Cardiac fibroblast (primary cell): Measurements from ENCODE around the gene NOP9.

Source experiments
- DNase-seq, 2 donors: peaks; one replicate each; pipeline versions ENCODE4 v3.0.0 to v3.0.0-alpha.2; 2010; ENCODE audit warnings: low read depth in 2 of 2
- H3K4me3 ChIP-seq, 2 donors: replicated peaks in 1 of 2; 1 replicate in 1 of 2; 2 replicates in 1 of 2; pipeline ENCODE4 v1.5.1; 2011; ENCODE audit warnings: low read depth in 2 of 2, low read length in 2 of 2, mild to moderate bottlenecking in 2 of 2, moderate library complexity in 1 of 2
- CTCF ChIP-seq: IDR thresholded peaks from one replicate; pipeline ENCODE4 v1.5.1; 2011; ENCODE audit warnings: low read depth, mild to moderate bottlenecking, low read length, inconsistent platforms

The NOP9 gene

DNA sequence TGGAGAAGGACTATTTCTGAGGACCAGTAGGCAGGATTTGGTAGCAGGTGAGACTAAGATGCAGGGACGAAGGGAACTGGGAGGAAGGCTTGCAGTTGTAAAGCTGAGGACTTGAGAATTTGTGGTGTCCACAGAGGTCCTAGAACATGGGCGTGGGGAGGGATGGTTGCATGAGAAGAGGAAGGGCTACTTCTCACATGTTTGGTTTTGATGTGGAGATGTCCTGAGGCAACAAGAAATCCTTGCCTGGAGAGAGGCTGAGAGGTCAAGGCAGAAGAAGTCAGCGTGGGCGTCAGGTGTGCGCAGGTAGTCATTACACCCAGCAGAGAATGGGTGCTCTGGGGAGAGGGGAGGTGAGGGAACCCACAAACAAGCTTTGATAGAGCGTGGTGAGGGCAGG, 22.6 kb upstream of the NOP9 start:
- H3K4me3 ChIP-seq, result no peak overlapping the region
- no peak for TF ChIP-seq CTCF
- no peak for DNase-seq

- no peak for DNase-seq
- H3K4me3 ChIP-seq, result no peak overlapping the region
- TF ChIP-seq CTCF, result no peak
Measured at GRCh38 chr14:24277606-24278321, 21.9 kb upstream of the NOP9 start.

- no peak for DNase-seq
- TF ChIP-seq CTCF, result no peak
- no peak overlapping the region for H3K4me3 ChIP-seq
Measured at GRCh38 chr14:24278424-24278823, 21.2 kb upstream of the NOP9 start.

GRCh38 chr14:24279301-24280186, 20.1 kb upstream of the NOP9 start:
- DNase-seq, result peak; percentile 19 to 20
- peak; percentile 7 for TF ChIP-seq CTCF
- no peak overlapping the region for H3K4me3 ChIP-seq

DNA sequence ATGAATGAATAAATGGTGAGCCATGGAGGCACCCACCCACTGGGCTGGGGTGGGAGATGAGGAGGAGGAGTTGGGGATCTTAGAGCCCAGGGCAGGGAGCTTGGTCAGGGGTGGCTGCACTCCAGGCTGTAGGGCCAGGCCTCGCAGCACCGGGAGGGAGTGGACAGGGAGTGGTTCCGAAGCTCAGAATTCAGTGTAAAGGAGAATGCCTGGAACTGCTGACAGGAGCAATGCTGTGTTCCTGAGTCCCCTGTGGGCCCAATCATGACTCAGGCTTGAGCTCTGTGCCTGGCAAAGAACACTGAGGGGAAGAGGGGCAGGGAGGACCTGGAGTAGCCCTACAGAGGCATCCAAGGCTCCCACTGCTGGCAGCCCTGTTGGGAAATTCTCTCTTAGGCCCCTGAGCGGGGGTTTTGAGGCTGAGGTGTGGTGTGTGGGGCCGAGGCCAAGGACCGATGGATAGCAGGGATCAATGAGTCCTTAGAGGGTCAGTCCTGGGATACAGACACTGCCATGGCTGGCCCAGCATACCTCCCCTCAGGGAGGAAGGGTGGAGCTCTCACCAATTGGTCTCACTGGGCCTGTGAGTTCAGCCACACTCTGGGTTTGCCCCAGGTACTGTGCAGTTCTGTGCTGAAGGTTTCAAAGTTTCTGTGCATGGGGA, 18.7 kb upstream of the NOP9 start:
- TF ChIP-seq CTCF, result no peak
- H3K4me3 ChIP-seq, result no peak overlapping the region
- DNase-seq, result peak; percentile 31 to 62

DNA sequence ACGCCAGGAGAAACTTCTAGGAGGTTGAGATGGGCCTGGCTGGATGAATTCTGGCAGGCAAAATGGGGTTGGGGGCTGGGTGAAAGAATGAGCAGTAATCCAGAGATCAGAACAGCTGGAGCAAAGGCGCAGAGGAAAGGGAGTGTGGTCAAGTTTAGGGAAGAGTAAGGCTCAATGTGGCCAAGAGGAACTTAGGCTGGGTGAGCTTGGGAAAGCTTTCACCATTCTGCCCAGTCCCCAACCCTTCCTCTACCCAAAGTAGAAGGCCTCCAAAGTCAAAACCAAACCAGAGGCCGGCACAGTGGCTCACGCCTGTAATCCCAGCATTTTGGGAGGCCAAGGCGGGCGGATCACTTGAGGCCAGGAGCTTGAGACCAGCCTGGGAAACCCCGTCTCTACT, 18.0 kb upstream of the NOP9 start:
- no peak for TF ChIP-seq CTCF
- no peak for DNase-seq
- no peak overlapping the region for H3K4me3 ChIP-seq
